Melanocyte of skin (primary cell): ENCODE results near the gene IL12A. TPM values are rescaled to one million over a fixed set of nuclear protein-coding genes. Genes with fewer than 3 reads are reported as not detected.

ENCODE experiments used
- total RNA-seq, 2 donors: library from RNA; depleted of rRNA; stranded (reverse); fragments of >200 nt; gene quantifications; 2 replicates each; pipeline ENCODE4 v1.2.3, GENCODE V29; 2012

Gene IL12A
- 1 to 10 TPM in 1 of 2 donors, not detected in 1; 2.3 TPM for total RNA-seq

GRCh38 chr3:159988617-159989271 lies at the start of gene IL12A:
Gene IL12A, plus strand, starts transcription at chr3:159988835.

Other genes starting within 250 kb of the IL12A start
- gene SCHIP1, start 149.0 kb upstream of the IL12A start, total RNA-seq = 1 to 10 TPM in 1 of 2 donors, not detected in 1; 1.7 TPM
- gene C3orf80, start 236.6 kb downstream of the IL12A start, total RNA-seq = under 1 TPM in 1 of 2 donors, not detected in 1; under 0.01 TPM